Epithelial cell of esophagus (primary cell): ENCODE results near the gene SULT2B1.

Source experiments
- DNase-seq: peaks from one replicate; pipeline ENCODE4 v3.0.0; 2010; ENCODE audit warnings: low read depth
- H3K4me3 ChIP-seq: 2 replicates; pipeline ENCODE4 v1.5.1; 2011; ENCODE audit warnings: mild to moderate bottlenecking, low read length, control low read depth
- CTCF ChIP-seq: IDR thresholded peaks from 2 replicates; pipeline ENCODE4 v1.5.1; 2011; ENCODE audit warnings: low read depth, mild to moderate bottlenecking, low read length, control low read depth, inconsistent platforms; ENCODE audit not compliant: insufficient read depth; ENCODE audit errors: missing control alignments

Gene SULT2B1

GRCh38 chr19:48595171-48595570, 43.2 kb downstream of the SULT2B1 start:
- no peak for DNase-seq
- no peak for TF ChIP-seq CTCF
- no peak overlapping the region for H3K4me3 ChIP-seq

GRCh38 chr19:48595833-48596232, 43.9 kb downstream of the SULT2B1 start:
- TF ChIP-seq CTCF = no peak
- H3K4me3 ChIP-seq = no peak overlapping the region
- DNase-seq = no peak

GRCh38 chr19:48596237-48596636, 44.3 kb downstream of the SULT2B1 start:
- H3K4me3 ChIP-seq = no peak overlapping the region
- DNase-seq = no peak
- no peak for TF ChIP-seq CTCF

- no peak for DNase-seq
- H3K4me3 ChIP-seq = no peak overlapping the region
- TF ChIP-seq CTCF = no peak
These were observed 44.9 kb downstream of the SULT2B1 start for GRCh38 chr19:48596679-48597465.

GRCh38 chr19:48598996-48599700, 47.2 kb downstream of the SULT2B1 start:
- TF ChIP-seq CTCF = no peak
- H3K4me3 ChIP-seq = no peak overlapping the region
- DNase-seq = no peak

- TF ChIP-seq CTCF = no peak
- no peak overlapping the region for H3K4me3 ChIP-seq
- DNase-seq = no peak
These were observed 48.9 kb downstream of the SULT2B1 start for GRCh38 chr19:48600679-48601417.
